GM21390 (cell line): ENCODE data around the gene CCNA2.

Source experiments
- ATAC-seq: cut with Tn5 transposase; IDR thresholded peaks from one replicate; pipeline ENCODE4 v1.9.1; 2021; ENCODE audit not compliant: unreplicated experiment

Gene CCNA2

DNA sequence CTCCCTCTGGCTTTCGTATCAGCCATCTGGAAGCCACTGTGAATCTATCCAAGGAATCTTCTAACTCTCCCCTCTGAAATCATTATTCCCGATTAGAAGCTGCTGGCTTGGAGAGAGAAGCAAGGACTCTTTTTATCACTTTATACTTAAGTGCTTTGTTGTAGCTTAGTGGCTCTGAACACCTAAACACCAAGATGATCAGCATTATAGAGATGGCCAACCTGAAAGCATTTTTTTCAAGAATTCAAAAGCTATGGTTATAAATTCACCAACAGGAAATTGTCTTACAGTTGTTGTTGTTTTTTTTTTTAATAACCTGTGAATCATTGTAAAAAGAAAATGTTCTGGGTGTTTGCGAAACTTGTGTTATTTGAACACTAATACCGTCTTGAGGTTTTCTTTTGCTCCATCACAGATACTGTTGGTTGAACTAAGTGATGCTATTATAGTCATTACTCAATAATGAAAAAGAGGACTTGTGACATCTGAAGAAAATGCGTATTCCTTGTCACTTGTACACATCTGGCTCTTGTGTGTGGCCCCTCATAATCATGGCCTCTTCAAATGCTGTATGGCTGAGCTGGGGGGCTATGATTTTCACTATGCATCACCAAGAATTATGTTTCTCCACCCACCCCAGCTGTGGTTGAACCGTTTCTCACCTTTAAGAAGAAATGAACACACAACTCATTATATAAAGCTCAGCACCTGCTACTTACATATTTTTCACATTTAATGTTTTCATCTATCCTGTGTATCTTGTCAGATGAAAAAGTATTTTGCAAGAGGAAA lies 46.9 kb downstream of the CCNA2 start:
- no peak for ATAC-seq

DNA sequence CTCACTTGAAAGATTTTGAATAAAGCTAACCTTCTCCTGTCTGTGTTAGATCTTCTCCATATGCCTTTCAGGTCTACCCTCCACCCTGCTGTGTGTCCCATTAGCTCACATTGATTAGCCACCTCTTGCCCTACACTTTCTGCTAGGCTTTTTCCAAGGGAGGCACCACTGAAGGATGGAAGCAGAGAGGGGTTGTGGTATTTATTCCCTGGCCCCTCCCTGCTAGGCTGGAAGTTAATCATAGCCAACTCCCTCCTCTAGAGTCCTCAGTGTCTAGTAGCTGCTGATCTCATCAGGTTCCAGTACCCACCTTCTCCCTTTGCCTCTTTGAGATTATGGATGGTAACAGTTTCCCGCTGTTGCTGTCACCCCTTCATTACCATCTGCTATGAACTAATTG lies 49.8 kb downstream of the CCNA2 start:
- no peak for ATAC-seq

DNA sequence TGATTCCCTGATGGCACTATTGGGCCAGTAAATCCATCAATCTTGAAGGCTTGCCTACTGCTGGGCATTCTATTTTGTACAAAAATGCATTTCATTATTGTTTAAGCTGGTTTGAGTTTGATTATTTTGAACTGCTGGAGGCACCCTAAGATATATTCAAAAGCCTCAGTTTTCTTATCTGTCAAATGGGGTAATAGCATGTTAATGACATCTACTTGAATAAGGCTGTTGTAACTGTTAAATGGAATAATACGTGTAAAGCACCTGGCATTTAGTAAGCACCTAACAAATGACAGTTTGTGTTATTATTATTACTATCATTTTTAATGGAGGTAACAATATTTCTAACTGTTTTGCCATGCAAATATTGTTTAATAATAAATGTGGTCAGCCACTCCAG lies 51.8 kb downstream of the CCNA2 start:
- no peak for ATAC-seq

DNA sequence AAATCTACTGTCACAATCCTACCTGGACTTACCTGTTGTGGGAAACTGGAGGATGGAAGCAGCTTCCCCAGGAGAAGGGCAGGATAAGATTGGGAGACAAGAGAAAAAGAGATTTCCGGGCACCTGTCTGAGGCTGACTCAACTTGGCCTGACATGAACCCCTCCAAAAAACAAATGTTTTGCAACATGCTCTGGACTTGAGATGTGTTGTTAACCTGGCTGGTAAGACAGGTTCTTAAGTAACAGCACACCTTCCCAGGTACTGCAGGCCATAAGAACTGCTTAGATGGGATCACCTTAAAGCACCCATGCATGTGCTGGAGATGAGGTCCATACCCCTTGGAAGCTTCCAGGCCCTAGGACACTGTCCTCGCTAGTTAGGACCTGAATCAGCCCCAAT lies 54.3 kb downstream of the CCNA2 start:
- ATAC-seq = no peak

DNA sequence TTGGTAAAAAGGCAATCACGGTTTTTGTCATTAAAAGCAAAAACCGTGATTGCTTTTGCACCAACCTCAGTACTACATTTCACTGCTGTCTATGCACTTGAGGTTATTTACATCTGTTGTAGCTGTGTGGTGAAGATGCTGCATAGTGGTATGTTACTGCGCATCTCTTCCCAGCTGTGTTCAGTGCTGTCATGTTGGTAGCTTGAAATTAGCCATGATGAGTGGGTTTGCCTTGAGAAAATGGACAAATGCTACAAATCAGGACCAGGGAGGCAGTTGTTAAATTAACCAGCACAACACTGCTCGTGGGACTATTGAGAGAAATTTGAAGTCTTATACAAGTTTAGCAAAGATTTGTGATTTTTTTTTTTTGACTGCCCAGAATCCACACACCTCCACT lies 56.5 kb downstream of the CCNA2 start:
- ATAC-seq = no peak
